Stimulated activated CD8-positive, alpha-beta memory T cell treated with anti-CD3 and anti-CD28 coated beads, Interleukin-15, amount 100 ng/mL, for 48 hours (primary cell): ENCODE data around the gene EFEMP1.
"Not testable (repeated sequence)": the region's sequence is repeated elsewhere in the genome, so short reads cannot be mapped to it uniquely, and the experiment has no call there.

Experiments used
- DNase-seq, 2 donors: peaks; one replicate each; pipeline ENCODE4 v3.0.0-alpha.2; 2020; ENCODE audit warnings: low read depth in 2 of 2

Gene EFEMP1

DNA sequence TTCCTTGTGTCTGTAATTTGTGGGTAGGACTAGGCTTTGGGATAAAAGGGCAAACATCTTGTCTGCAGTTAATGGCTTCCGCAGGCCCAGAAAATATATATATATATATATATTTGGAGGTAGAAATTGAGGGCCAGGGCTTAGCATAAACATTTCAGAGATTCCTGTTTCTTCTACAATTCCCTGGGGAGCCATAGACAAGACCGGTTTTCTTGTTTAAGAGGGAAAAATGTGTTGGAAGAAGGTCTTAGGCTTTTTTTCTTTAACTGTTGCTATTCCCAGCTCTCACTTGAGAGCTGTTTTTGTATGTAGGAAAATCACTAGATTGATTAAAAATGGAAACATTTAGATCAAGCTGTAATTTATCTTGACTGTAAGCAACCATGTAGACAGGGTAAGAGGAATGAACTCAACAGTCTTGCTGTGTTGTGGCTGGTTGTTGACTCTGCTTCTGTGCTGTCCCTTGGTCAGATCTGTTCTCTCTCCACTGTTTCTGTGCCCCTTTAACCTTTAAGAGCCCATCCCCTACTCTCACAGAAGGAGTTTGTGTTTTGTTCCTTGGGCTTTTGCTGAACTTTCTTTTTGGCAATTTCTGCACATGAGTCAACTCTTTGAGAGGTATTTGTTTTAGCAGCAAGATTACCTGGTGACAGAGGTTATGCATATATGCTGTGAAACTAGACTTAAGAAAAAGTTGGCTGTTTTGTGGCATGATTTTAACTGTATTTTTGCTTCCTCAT lies 58.3 kb downstream of the EFEMP1 start:
- DNase-seq = no peak

DNA sequence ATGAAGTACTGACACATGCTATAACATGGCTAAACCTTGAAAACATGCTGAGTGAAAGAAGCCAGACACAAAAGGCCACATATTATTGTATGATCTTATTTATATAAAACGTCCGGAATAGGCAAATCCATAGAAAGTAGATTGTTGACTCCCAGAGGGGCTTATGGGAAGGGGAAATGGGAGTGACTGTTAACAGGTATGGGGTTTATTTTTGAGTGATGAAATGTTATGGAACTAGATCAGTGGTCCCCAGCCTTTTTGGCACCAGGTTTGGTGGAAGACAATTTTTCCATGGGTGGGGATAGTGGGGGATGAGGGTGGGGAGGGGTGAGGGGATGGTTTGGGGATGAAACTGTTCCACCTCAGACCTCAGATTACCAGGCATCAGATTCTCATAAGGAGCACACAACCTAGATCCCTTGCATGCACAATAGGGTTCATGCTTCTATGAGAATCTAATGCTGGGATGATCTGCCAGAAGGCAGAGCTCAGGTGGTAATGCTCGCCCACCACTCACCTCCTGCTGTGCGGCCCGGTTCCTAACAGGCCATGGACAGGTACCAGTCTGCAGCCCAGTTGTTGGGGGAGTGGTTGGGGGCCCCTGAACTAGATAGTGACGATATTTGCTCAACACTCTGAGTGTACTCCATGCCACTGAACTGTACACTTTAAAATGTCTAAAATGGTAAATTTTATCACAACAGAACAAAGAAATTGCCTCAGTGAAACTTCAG lies 59.1 kb downstream of the EFEMP1 start:
- no peak for DNase-seq

DNA sequence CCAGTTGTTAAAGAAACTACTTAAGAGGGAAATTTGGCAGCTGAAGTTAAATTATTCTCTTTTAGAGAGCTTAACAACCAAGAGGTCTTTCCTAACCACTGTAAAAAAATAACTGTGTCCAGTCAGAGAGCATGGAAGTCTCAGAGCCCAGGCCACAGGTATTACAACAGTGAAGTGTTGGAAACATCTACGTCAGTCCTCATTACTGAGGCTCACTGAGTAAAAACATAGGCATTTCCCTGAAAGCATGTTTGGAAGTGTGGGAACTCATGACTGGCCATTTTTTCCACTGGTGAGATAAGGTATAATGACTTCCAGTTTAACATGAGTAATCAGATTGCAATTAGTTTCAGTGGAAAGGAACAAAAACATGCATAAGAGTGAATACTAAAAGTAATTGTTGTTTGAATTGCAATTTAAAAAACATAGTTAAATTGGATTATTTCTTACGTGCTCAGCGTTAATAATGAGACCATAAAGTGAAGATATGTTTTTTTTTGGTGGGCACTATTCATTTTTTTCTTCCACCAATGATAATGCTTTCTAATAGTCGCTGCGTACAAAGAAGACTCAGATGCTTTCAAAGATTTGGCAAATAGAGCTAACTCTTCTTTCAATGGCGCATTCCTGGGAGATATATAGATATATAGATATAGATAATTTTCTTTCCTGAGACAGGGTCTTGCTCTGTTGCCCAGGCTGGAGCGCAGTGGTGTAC lies 60.8 kb downstream of the EFEMP1 start:
- DNase-seq = no peak

DNA sequence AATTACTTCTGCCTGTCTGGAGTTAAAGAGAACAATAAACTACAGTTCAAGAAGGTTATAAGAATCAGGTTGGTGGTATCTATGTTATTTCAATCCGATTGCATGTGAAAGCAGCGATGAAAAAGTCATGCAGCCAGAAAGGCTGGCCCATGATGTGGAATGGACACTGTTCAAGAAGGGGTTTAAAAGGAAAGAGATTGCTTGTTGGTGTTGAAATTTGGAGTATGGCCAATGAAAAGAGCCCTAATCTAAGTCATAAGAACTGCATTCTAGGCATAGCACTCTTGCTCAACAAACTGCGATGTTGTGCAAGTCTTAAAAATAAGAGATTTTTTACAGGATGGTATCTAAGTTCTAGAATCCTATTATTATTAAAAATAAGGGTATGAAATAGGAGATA lies 61.3 kb downstream of the EFEMP1 start:
- DNase-seq = no peak

DNA sequence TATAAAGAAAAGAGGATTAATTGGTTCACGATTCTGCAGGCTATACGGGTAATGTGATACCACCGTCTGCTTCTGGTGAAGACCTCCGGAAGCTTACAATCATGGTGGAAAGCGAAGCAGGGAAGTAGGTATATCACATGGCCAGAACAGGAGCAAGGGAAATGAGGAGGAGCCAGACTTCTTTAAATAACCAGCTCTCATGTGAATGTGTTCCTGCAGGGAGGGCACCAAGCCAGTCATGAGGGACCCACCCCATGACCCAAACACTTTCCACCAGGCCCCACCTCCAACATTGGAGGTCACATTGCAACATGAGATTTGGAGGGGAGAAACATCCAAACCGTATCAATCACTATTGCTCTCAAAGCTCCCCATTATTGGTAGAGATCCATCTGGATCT lies 61.8 kb downstream of the EFEMP1 start:
- DNase-seq = no peak

DNA sequence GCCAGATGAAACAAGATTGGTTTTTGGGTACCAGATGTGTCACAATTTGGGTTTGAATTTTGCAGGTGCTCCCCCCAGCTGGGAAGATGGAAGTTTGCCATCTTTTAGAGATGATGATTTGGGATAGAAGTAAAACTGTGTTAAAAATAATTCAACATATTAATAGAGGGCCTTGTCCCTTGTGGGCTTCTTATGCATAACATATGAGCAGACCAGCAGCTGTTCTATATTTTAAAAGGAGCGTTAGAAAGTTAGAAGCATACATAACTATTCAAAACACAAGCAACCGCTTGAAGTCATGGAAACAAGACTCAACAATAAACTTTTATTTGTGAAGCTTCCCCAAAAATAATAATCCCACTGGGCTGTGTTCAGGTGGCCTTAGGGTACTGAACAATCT lies 62.8 kb downstream of the EFEMP1 start:
- DNase-seq = no peak

DNA sequence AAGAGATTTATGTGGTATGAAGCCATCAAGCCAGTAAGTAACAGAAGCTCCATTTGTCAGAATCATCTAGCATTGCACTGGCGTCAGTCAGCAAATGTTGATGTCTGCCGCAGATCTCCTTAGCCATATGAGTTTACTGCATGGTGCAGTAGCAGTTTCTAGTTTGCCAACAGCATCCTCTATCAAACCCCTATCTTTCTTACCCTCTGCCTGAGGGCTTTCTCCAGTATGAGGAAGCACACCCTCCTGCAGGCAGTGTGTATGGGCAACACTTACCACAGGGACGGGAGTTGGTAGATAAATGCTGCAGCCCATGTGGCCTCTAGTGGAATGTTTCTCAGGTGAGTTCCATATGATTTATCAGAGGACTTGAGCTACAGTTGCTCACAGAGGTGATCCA lies 63.7 kb downstream of the EFEMP1 start:
- no peak for DNase-seq

DNA sequence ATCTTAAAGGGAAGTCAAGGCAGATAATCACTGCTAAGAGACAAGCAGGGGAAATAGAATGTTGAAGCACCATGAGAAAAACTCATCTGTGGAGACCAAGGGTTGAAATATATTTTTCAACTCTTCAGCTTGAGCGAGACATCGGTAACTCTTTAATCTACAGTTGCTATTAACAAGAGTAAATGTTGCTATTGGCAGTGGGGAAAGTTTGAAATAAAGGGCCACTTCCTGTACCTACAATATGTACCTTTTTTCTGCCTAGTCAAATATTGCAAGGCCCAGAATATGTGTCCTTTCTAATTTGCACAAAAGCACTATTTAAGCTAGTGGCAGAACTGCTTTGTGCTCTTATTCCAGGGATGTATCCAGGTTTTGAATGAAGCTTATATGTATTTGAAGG lies 65.8 kb downstream of the EFEMP1 start:
- no peak for DNase-seq

DNA sequence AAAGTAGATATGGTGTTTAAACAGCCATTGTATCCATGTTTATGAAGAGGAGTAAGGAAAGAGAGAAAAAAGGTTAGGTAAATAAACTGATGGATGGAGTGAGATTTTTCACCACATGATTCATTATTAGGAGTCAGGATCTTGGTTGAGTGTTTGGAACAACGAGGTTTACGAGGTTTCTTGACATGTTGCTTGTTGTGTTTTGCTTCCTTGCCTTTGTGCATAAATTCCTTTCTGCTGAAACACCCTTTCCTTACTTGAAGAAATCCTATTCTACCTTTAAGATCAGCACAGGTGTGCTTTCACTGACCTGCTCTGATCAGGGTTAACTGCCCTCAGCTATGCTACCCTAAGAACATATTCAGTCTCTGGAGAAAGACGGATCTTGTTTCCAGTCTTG lies 66.6 kb downstream of the EFEMP1 start:
- DNase-seq = no peak

DNA sequence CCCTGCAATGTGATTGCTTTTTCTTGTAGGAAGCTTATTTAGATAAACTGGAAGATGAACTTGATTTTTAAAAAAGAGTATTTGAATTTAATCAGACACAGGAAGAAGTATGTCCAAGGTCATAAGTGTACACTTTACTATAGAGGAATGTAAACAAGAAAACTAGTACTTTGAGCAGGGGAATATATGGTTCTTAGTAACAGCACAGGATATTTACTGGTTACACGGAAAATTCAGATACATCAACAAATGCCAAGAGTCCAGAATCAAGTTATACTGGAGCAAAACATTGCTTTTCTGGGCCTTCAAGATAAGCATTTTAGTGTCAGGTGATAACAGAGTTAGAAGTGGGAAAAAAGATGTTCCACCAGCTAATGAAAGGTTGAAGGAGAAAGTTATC lies 75.5 kb downstream of the EFEMP1 start:
- no peak for DNase-seq

DNA sequence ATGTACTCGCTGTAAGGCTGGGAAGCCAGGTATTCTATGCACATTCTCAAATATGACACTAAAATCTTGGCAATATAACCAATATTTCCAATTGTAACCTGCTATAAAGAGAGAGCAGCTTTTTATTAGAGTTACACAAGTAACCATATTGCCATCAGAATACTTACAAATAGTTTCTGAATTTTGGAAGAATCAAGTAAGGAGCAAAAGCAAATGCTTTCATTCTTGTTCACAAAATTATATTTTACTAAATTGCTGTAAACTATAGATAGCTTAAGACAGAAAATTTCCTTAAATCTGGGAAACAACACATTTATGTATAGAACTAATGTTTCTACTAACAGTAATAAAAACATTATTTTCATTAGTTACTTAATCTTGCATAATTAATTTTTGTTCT lies 77.2 kb downstream of the EFEMP1 start:
- no peak for DNase-seq

DNA sequence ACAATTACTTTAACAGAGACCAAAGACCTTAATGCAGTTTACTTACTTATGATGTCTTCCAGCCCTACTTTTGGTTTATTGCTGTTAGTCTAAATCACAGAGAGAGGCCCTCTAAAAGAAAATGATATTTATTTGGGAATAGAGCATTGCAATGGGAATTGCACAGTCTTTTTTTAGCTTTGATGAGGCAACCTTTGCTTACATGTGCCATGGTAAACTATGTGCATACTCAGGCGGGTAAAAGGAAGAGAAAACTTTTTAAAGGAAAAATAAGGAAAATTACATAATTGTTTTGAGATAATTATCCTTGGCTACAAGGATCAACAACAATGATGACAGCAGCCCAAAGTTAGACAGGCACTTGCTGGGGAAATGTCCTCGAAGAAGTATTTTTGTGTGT lies 78.6 kb downstream of the EFEMP1 start:
- no peak for DNase-seq

DNA sequence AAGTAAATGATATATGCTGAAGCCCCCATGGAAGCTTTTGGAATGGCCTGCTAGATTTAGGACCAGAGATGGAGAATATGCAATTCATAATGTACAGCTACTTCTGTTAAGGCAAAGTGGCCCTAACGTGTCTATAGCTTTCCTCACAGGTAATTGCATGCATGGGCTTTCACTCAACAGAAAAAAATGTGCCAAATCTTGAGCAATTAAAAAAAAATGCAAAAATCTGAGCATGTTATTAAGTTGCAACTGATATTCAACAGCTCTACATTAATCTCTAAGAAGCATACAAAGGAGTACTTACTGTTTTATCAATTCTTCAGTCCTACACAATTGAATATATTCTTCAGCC lies 79.6 kb downstream of the EFEMP1 start:
- DNase-seq = no peak

DNA sequence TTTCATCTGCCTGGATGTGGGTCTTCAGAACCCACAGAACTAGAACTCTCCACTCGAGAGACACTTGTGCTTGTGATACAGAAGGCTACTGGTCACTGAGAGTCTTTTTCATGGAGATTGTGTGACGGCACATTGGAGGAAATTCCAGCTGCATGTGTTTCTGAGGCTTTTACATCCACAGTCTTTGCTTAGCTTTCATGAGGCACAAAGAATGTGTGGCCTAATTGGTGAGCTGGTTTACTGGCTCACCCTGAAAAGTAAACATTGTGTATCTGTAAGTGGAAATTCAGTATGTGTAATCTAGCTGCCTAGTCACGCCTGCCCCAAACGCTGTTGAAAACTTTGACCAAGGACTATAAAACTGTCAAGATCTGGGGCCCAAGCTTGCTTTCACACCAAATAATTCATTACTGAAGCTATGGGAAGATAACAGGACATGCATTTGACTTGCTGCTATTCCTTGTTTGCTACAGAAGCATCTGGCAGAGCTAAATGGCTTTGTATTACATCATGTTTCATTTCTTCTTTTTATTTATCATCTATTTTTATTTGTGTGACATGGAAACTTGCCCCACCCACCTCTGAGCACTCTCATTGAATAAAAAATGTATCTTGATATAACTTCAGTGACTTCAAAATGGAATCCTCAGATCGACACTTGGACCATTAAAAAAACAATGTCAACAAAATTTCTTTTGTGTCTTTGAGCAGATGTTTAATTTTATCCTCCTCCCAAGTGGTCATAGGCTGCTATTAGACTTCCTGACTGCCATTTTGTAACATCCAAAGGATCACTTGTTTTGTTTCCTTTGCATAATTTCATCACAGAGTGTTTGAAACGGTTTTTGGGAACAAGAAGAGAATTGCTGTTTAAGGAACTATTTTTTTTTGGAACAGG lies 80.2 kb downstream of the EFEMP1 start:
- DNase-seq = no peak

DNA sequence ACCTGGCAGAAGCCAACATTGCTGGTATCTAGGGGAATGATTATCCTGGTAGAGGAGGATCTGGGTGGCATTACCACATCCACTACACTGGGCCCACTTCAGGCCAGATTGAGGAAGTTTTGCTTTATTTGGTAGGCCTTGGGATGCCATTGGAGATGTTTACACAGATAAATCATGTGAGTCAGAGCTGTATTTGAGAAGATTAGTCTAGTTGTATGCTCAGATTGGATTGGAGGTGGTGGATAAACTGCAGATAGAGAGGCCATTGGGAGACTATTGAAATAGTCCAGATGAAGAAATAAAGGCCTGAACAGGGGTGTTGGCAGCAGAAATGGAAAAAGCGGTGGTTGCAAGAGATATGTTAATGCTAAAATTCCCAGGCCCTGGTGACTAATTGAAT lies 81.5 kb downstream of the EFEMP1 start:
- no peak for DNase-seq

DNA sequence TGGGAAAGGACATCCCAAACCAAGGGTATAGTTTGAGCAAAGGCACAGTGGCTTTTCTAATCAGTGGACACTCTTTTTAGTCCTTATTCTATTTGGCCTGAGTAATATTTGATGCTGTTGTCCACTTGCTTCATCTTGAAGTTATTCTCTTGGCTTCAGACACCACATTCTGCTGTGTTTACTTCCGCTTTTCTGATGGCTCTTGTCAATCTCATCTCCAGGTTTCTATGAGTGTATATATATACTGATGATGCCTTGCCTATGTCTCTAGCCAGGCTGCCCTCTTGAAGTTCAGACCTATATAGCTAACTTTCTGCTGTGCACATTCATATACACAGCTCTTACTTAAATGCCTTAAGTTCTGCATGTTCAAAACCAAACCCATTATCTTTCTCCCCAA lies 83.1 kb downstream of the EFEMP1 start:
- DNase-seq = no peak

DNA sequence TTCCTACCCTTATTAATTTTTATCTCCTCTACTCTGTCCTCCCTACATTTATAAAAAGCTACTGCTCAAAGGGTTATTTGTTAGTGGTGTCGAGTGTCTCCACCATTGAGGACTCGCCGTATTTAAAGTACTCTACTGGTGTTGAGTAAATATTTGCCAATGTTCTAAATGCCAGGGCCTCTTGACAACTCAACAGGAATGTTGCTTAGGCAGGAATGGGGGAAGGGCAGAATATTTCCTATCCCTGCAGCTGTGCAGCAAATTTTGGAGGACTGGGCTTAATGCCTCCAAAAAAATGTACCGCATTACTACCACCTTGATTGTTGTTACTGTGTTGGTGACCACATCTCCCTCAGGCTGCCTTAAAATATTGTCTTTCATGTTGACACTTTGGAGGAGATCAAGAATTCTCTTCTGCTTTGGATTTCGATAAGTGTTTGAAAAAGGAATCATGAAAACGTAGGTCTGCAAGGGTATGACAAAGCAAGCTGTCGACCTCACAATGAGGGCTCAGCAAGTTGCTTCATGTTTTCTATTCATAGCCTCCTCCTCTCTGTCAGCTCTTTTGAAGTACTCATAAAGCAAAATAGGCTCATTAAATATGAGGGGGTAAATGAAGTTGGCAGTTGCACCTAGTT lies 84.3 kb downstream of the EFEMP1 start:
- DNase-seq = no peak

DNA sequence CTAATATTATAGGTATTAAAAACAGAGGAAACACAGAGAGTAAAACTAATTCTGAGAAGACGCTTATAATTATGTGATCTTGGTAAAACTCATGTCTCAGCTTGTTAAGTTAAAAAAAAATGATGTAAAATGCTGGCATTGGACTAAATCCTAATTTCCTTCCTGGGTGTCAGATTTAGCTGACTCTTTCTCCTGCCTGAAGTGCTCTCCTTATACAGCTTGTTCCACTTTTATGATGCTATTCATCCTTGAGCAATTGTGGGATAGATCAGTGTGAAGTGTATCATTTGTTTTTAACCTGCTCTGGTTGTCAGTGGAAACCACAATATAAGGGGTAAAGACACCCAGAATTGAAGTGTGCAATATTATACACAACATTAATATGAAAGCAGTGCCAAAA lies 84.9 kb downstream of the EFEMP1 start:
- DNase-seq = no peak

DNA sequence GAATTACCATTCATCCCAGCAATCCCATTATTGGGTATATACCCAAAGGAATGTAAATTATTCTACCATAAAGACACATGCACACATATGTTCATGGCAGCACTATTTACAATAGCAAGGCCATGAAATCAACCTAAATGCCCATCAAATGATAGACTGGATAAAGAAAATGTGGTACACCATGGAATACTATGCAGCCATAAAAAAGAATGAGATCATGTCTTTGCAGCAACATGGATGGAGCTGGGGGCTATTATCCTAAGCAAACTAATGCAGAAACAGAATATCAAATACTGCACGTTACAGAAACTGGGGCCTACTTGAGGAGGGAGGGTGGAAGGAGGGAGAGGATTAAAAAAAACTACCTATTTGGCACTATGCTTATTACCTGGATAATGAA lies 85.5 kb downstream of the EFEMP1 start:
- not testable (repeated sequence) for DNase-seq

DNA sequence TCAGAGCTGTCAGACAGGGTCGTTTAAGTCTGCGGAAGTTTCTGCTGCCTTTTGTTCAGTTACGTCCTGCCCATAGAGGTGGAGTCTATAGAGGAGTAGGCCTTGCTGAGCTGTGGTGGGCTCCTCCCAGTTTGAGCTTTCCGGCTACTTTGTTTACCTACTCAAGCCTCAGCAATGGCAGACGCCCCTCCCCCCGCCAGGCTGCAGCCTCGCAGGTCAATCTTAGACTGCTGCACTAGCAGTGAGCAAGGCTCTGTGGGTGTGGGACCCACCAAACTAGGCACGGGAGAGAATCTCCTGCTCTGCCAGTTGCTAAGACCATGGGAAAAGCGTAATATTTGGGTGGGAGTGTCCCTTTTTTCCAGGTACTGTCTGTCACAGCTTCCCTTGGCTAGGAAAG lies 86.5 kb downstream of the EFEMP1 start:
- no peak for DNase-seq

DNA sequence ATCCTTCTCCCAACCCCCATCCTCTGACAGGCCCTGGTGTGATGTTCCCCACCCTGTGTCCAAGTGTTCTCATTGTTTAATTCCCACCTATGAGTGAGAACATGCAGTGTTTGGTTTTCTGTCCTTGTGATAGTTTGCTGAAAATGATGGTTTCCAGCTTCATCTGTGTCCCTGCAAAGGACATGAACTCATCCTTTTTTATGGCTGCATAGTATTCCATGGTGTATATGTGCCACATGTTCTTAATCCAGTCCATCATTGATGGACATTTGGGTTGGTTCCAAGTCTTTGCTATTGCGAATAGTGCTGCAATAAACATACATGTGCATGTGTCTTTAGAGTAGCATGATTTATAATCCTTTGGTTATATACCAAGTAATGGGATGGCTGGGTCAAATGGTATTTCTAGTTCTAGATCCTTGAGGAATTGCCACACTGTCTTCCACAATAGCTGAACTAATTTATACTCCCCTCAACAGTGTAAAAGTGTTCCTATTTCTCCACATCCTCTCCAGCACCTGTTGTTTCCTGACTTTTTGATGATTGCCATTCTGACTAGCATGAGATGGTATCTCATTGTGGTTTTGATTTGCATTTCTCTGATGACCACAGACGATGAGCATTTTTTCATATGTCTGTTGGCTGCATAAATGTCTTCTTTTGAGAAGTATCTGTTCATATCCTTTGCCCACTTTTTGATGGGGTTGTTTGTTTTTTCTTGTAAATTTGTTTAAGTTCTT lies 91.7 kb downstream of the EFEMP1 start:
- not testable (repeated sequence) for DNase-seq
